PFSK-1 (cell line): ENCODE measurements around the gene ACP5.

Experiments
- FOXP2 ChIP-seq: optimal IDR thresholded peaks from 2 replicates; pipeline ENCODE3; 2011; ENCODE audit warnings: borderline replicate concordance, control low read depth, inconsistent platforms; ENCODE audit not compliant: insufficient read depth; ENCODE audit errors: extremely low read length, extremely low read depth
- POLR2AphosphoS5 ChIP-seq: IDR thresholded peaks from 2 replicates; pipeline ENCODE4 v1.6.1; 2012; ENCODE audit warnings: low read depth, mild to moderate bottlenecking, control low read depth, low read length, moderate library complexity
- TF ChIP-seq, protein P1 (sequence below), 2 experiments: IDR thresholded peaks; 2 replicates each; pipeline versions ENCODE4 v1.6.1 to v1.8.0; 2011 to 2012; ENCODE audit warnings: low read depth in 2 of 2, low read length in 2 of 2, control low read depth in 1 of 2, inconsistent platforms in 1 of 2, mild to moderate bottlenecking in 1 of 2, moderate library complexity in 1 of 2; ENCODE audit not compliant: insufficient read depth in 1 of 2

DNA sequence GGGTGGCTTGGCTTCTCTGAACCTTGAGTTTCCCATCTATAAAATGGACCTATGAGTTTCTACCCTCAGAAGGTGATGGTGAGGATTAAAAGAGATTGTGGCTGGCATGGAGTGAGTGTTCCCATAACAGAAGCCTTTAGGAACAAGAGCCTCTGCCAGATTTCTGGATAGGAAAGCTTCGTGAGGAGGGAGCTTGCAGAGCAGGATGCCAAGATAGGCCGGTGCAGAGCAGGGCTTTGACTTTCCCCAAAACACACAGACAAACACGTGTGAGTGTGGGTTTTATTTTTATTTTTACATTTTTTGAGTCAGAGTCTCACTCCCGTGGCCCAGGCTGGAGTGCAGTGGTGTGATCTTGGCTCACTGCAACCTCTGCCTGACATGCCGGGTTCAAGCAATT is 42.5 kb downstream of the ACP5 start:
- TF ChIP-seq FOXP2: no peak
- TF ChIP-seq POLR2AphosphoS5: no peak
- TF ChIP-seq, protein P1, sequence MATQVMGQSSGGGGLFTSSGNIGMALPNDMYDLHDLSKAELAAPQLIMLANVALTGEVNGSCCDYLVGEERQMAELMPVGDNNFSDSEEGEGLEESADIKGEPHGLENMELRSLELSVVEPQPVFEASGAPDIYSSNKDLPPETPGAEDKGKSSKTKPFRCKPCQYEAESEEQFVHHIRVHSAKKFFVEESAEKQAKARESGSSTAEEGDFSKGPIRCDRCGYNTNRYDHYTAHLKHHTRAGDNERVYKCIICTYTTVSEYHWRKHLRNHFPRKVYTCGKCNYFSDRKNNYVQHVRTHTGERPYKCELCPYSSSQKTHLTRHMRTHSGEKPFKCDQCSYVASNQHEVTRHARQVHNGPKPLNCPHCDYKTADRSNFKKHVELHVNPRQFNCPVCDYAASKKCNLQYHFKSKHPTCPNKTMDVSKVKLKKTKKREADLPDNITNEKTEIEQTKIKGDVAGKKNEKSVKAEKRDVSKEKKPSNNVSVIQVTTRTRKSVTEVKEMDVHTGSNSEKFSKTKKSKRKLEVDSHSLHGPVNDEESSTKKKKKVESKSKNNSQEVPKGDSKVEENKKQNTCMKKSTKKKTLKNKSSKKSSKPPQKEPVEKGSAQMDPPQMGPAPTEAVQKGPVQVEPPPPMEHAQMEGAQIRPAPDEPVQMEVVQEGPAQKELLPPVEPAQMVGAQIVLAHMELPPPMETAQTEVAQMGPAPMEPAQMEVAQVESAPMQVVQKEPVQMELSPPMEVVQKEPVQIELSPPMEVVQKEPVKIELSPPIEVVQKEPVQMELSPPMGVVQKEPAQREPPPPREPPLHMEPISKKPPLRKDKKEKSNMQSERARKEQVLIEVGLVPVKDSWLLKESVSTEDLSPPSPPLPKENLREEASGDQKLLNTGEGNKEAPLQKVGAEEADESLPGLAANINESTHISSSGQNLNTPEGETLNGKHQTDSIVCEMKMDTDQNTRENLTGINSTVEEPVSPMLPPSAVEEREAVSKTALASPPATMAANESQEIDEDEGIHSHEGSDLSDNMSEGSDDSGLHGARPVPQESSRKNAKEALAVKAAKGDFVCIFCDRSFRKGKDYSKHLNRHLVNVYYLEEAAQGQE (IDR thresholded peaks at IDR 0.05; ENCODE audit: insufficient read depth in 1 of 2, low read depth in 2 of 2, low read length in 2 of 2): no peak
